Measurements from ENCODE around the gene BCAS1. TPM values are rescaled to one million over a fixed set of nuclear protein-coding genes. Genes with fewer than 3 reads are reported as not detected.

Gene BCAS1
- total RNA-seq, 1 donor from 2014 or later = not detected

- Histone ChIP-seq H3K4me3 (ENCODE audit: low read depth, low read length) (no peak overlapping the region), H3K36me3 (ENCODE audit: control insufficient read depth, insufficient read depth, low read length) (no peaks in the 10 kb centered on the region), H3K27me3 (ENCODE audit: control insufficient read depth, insufficient read depth, low read length) (no peaks in the 10 kb centered on the region)
- DNase-seq (ENCODE audit: low read depth) (no peak), FAIRE-seq (no peak)
- TF ChIP-seq, protein P1, sequence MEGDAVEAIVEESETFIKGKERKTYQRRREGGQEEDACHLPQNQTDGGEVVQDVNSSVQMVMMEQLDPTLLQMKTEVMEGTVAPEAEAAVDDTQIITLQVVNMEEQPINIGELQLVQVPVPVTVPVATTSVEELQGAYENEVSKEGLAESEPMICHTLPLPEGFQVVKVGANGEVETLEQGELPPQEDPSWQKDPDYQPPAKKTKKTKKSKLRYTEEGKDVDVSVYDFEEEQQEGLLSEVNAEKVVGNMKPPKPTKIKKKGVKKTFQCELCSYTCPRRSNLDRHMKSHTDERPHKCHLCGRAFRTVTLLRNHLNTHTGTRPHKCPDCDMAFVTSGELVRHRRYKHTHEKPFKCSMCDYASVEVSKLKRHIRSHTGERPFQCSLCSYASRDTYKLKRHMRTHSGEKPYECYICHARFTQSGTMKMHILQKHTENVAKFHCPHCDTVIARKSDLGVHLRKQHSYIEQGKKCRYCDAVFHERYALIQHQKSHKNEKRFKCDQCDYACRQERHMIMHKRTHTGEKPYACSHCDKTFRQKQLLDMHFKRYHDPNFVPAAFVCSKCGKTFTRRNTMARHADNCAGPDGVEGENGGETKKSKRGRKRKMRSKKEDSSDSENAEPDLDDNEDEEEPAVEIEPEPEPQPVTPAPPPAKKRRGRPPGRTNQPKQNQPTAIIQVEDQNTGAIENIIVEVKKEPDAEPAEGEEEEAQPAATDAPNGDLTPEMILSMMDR (IDR thresholded peaks at IDR 0.05; ENCODE audit: insufficient read depth, low read length, severe bottlenecking) = no peak
Observed at GRCh38 chr20:53954723-53955658, 115.4 kb downstream of the BCAS1 start.

DNA sequence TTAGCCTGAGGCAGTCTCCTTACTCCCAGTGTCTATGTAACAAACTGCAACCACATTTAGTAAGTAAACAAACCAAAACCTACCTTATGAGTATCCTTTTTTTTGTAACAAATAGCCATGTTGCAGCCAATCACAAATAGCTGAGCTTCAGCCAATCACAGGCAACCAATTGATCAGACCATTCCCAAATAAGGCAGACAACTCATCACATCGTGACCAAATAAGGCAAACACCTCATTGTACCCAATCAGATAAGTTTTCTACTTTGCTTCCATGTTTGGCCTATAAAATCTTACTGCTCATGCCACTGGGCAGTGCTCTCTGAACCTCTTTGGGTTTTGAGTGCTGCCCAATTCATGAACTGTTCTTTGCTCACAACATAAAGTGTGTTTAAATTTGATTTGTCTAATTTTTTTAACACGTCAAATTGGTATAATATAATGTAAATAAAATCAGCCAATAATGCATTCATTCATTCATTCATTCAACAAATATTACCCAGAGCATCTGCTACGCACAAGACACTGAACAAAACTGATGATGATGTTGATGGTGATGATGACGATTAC lies 117.8 kb downstream of the BCAS1 start:
- H3K4me3 ChIP-seq (ENCODE audit: low read depth, low read length) = no peak overlapping the region
- no peaks in the 10 kb centered on the region for H3K36me3 ChIP-seq (ENCODE audit: control insufficient read depth, insufficient read depth, low read length)
- no peak for FAIRE-seq
- H3K27me3 ChIP-seq (ENCODE audit: control insufficient read depth, insufficient read depth, low read length) = no peaks in the 10 kb centered on the region
- TF ChIP-seq, protein P1 (IDR thresholded peaks at IDR 0.05; ENCODE audit: insufficient read depth, low read length, severe bottlenecking) = no peak
- no peak for DNase-seq (ENCODE audit: low read depth)

DNA sequence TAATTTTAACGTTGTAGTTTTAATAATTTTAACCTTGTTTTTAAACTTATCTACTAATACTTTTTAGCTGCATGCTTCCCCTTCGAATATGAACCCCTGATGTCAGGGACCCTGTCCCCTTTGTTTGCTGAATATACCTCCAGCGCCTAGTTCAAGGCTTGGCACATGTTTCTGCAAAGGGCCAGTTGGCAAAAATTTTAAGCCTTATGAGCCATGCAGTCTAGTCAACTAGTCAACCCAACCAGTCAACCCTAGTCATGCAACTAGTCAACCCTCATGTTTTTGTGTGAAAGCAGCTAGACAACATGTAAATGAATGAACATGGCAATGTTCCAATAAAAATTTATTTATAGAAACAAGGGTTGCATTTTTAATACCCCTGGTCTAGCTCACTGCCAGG lies 119.8 kb downstream of the BCAS1 start:
- TF ChIP-seq, protein P1 (IDR thresholded peaks at IDR 0.05; ENCODE audit: insufficient read depth, low read length, severe bottlenecking) = no peak
- DNase-seq (ENCODE audit: low read depth) = no peak
- Histone ChIP-seq H3K27me3 (ENCODE audit: control insufficient read depth, insufficient read depth, low read length) (no peaks in the 10 kb centered on the region), H3K4me3 (ENCODE audit: low read depth, low read length) (no peak overlapping the region), H3K36me3 (ENCODE audit: control insufficient read depth, insufficient read depth, low read length) (no peaks in the 10 kb centered on the region)
- no peak for FAIRE-seq

GRCh38 chr20:53950031-53950430 lies 120.4 kb downstream of the BCAS1 start:
- Histone ChIP-seq H3K36me3 (ENCODE audit: control insufficient read depth, insufficient read depth, low read length) (no peaks in the 10 kb centered on the region), H3K27me3 (ENCODE audit: control insufficient read depth, insufficient read depth, low read length) (no peaks in the 10 kb centered on the region), H3K4me3 (ENCODE audit: low read depth, low read length) (no peak overlapping the region)
- TF ChIP-seq, protein P1 (IDR thresholded peaks at IDR 0.05; ENCODE audit: insufficient read depth, low read length, severe bottlenecking) = no peak
- DNase-seq (ENCODE audit: low read depth) = no peak
- no peak for FAIRE-seq

DNA sequence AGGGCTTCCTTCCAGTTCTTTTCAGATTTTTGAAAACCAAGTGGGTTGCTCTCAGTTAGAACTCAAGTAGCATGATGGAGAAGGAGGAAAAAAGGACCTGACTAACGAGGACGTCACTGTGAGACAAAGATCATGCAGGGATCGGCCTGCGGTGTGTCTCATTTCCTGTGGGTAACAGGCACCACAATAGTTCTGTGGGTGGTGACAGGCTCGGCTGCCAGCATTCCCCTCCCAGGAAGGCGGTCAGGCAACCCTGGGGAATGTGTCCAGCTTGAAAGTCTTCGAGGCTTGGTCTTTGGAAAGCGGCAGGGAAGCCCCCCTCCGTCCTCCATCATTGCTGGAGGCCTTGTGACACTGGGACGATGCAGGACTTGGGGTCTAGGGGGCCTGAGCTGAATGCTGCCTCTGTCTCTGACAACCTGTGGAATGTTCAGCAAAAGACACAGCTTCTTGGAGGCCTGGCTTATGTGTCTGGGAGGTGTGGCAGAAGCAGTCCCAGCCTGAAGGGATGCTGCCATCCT lies 121.0 kb downstream of the BCAS1 start:
- Histone ChIP-seq H3K36me3 (ENCODE audit: control insufficient read depth, insufficient read depth, low read length) (no peaks in the 10 kb centered on the region), H3K27me3 (ENCODE audit: control insufficient read depth, insufficient read depth, low read length) (no peaks in the 10 kb centered on the region), H3K4me3 (ENCODE audit: low read depth, low read length) (no peak overlapping the region)
- peak; percentile 96 for DNase-seq (ENCODE audit: low read depth)
- peak; percentile 76 for FAIRE-seq
- TF ChIP-seq, protein P1 (IDR thresholded peaks at IDR 0.05; ENCODE audit: insufficient read depth, low read length, severe bottlenecking) = no peak

Data from bronchial epithelial cell (primary cell).